HEK293T (cell line): ENCODE measurements around the gene NHS.

Experiments used
- CTCF ChIA-PET: fragments of 350-600 bp; formaldehyde crosslinking; extraction: SDS; loops from one replicate; lab custom pipeline; 2021; ENCODE audit warnings: antibody characterized with exemption, inconsistent platforms; lab: Yijun Ruan, JAX
- POLR2A ChIA-PET: fragments of 350-600 bp; formaldehyde crosslinking; extraction: SDS; loops from one replicate; lab custom pipeline; 2020; ENCODE audit warnings: antibody characterized with exemption, inconsistent platforms; lab: Yijun Ruan, JAX
- DNase-seq: peaks from one replicate; pipeline ENCODE4 v3.0.0; 2012; ENCODE audit warnings: mixed read lengths; ENCODE audit errors: extremely low spot score
- ARNT ChIP-seq: fragments of 450-650 bp; IDR thresholded peaks from 2 replicates; pipeline ENCODE4 v1.6.1; 2017; ENCODE audit warnings: mild to moderate bottlenecking
- BHLHE40 ChIP-seq: fragments of 450-650 bp; IDR thresholded peaks from 2 replicates; pipeline ENCODE4 v1.6.1; 2016; ENCODE audit warnings: mild to moderate bottlenecking, moderate library complexity, borderline replicate concordance
- CTBP1 ChIP-seq: fragments of 450-650 bp; IDR thresholded peaks from 2 replicates; pipeline ENCODE4 v1.6.1; 2016; ENCODE audit warnings: borderline replicate concordance
- ELF4 ChIP-seq: fragments of 450-650 bp; IDR thresholded peaks from 2 replicates; pipeline ENCODE4 v1.6.1; 2017; ENCODE audit warnings: antibody characterized with exemption
- FOXA1 ChIP-seq: fragments of 450-650 bp; IDR thresholded peaks from 2 replicates; pipeline ENCODE4 v1.6.1; 2016; ENCODE audit warnings: mild to moderate bottlenecking
- FOXK2 ChIP-seq: fragments of 450-650 bp; IDR thresholded peaks from 2 replicates; pipeline ENCODE4 v1.6.1; 2016; ENCODE audit warnings: mild to moderate bottlenecking
- FOXM1 ChIP-seq: fragments of 450-650 bp; IDR thresholded peaks from 2 replicates; pipeline ENCODE4 v1.6.1; 2017; ENCODE audit warnings: mild to moderate bottlenecking, borderline replicate concordance
- HDGF ChIP-seq: fragments of 450-650 bp; IDR thresholded peaks from 2 replicates; pipeline ENCODE4 v1.6.1; 2017; ENCODE audit warnings: antibody characterized with exemption, borderline replicate concordance
- L3MBTL2 ChIP-seq: fragments of 450-650 bp; conservative IDR thresholded peaks from 2 replicates; pipeline ENCODE4 v1.6.1; 2016; ENCODE audit warnings: mild to moderate bottlenecking
- LEF1 ChIP-seq: fragments of 450-650 bp; IDR thresholded peaks from 2 replicates; pipeline ENCODE4 v1.6.1; 2017; ENCODE audit warnings: mild to moderate bottlenecking, borderline replicate concordance
- NFRKB ChIP-seq: fragments of 450-650 bp; IDR thresholded peaks from 2 replicates; pipeline ENCODE4 v1.6.1; 2016; ENCODE audit warnings: mild to moderate bottlenecking, moderate library complexity
- PKNOX1 ChIP-seq: fragments of 450-650 bp; IDR thresholded peaks from 2 replicates; pipeline ENCODE4 v1.6.1; 2016
- SP1 ChIP-seq: fragments of 450-650 bp; IDR thresholded peaks from 2 replicates; pipeline ENCODE4 v1.6.1; 2017
- SUZ12 ChIP-seq: fragments of 450-650 bp; IDR thresholded peaks from 2 replicates; pipeline ENCODE4 v1.6.1; 2016; ENCODE audit warnings: mild to moderate bottlenecking
- TARDBP ChIP-seq: fragments of 450-650 bp; IDR thresholded peaks from 2 replicates; pipeline ENCODE4 v1.6.1; 2016
- ZNF384 ChIP-seq: fragments of 450-650 bp; IDR thresholded peaks from 2 replicates; pipeline ENCODE4 v1.6.1; 2016

The NHS gene

DNA sequence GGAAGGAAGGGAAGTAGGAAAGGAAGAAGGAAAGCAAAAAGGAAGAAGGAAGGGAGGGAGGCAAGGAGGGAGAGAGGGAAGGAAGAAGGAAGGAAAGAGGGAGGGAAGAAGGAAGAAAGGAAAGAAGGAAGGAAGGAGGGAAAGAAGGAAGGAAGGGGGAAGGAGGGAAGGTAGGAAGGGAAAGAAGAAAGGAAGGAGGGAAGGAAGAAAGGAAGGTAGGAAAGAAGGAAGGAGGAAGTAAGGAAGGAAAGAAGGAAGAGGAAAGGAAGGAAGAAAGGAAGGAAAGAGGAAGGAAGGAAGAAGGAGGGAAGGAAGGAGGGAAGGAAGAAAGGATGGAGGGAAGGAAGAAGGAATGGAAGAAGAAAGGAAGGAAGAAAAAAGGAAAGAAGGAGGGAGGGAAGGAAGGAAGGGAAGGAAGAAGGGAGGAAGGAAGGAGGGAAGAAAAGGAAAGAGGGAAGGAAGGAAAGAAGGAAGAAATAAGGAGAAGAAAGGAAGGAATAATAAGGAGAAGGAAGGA lies 343.7 kb downstream of the NHS start:
- CTCF ChIA-PET, result no interaction called here
- POLR2A ChIA-PET, result no interaction called here
- no peak for DNase-seq
- no peak for TF ChIP-seq BHLHE40
- TF ChIP-seq FOXK2, result no peak
- TF ChIP-seq ZNF384, result no peak
- no peak for TF ChIP-seq L3MBTL2
- TF ChIP-seq PKNOX1, result no peak
- TF ChIP-seq SUZ12, result no peak
- TF ChIP-seq ARNT, result no peak
- no peak for TF ChIP-seq FOXA1
- TF ChIP-seq SP1, result no peak
- no peak for TF ChIP-seq FOXM1
- no peak for TF ChIP-seq CTBP1
- TF ChIP-seq ELF4, result no peak
- TF ChIP-seq TARDBP, result no peak
- no peak for TF ChIP-seq NFRKB
- no peak for TF ChIP-seq HDGF
- no peak for TF ChIP-seq LEF1

- POLR2A ChIA-PET, result no interaction called here
- DNase-seq, result no peak
- CTCF ChIA-PET, result interaction anchor here (0.7 kb wide), 1 partner anchor 482 kb away, joined by 4 read pairs; no protein-coding TSS in a partner anchor
- TF ChIP-seq TARDBP (no peak), SUZ12 (no peak), NFRKB (no peak), L3MBTL2 (no peak), HDGF (no peak), FOXK2 (no peak), PKNOX1 (no peak)
These were observed 344.7 kb downstream of the NHS start for GRCh38 chrX:17719711-17720110.

DNA sequence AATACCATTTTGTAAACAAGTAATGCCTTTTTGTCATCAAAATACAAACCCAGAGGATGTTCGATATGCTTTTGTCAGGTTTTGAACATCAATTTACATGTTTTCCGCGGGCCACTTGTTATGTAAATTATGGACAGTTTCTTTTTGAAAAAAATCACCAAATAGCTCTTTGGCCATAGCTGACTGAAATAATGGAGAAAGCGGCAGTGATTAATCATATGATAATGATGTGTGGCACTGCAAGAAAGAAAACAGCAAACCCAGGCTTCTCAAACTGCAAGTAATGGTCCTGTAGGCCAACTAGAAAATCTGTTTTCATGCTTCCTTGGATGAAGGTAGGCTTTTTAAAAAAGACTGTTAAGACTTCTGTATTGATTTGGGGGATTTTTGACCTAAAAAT lies 346.7 kb downstream of the NHS start:
- ChIA-PET POLR2A (no interaction called here), CTCF (no interaction called here)
- no peak for DNase-seq
- TF ChIP-seq TARDBP (no peak), FOXA1 (no peak), PKNOX1 (no peak), BHLHE40 (no peak), LEF1 (no peak), FOXM1 (no peak), L3MBTL2 (no peak), CTBP1 (no peak), SP1 (no peak), ARNT (no peak)

DNA sequence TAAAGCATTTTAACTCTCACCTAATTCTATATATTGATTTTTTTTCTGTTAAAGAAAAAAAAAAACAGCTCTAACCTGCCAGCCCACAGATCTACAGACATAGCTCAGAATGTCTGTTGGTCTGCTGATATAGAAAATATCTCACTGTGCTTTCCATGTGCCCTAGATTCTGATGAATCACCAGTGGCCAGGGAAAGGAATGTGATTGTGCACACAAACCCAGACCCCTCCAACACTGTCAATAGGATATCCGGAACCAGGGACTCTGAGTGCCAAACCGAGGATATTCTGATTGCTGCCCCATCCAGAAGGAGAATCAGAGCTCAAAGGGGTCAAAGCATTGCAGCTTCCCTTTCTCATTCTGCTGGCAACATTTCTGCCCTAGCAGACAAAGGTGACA lies 350.2 kb downstream of the NHS start:
- ChIA-PET CTCF (no interaction called here), POLR2A (interaction anchor here (0.8 kb wide), 1 partner anchor 355 kb away, joined by 3 read pairs; no protein-coding TSS in a partner anchor)
- TF ChIP-seq FOXK2, result no peak
- TF ChIP-seq ELF4, result no peak
- TF ChIP-seq FOXM1, result no peak
- no peak for TF ChIP-seq SUZ12
- TF ChIP-seq PKNOX1, result no peak
- no peak for TF ChIP-seq NFRKB
- TF ChIP-seq BHLHE40, result no peak
- TF ChIP-seq TARDBP, result no peak
- no peak for TF ChIP-seq HDGF
- no peak for TF ChIP-seq CTBP1
- TF ChIP-seq FOXA1, result no peak
- no peak for DNase-seq

DNA sequence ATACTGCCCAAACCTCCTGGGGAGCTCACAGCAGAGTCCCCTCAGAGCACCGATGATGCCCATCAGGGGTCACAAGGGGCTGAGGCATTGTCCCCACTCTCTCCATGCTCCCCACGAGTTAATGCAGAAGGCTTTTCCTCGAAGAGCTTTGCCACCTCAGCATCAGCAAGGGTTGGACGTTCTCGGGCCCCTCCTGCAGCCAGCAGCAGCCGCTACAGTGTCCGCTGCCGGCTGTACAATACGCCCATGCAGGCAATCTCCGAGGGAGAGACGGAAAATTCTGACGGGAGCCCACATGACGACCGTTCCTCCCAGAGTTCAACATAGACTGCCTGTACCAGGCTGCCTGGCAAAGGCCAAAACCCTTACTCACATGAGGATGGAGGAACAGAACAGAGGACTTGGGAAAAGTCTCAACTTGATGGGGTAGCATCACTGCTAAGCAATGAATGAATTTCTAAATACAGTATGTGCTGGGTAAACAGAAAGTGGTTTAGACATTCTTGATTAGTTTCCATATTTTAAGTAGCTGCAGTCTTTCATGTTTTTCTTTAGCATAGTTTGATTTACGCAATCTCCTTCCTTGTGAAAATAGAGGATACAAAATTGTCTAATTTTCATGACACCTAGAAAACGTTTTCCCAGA lies 357.3 kb downstream of the NHS start:
- POLR2A ChIA-PET, result no interaction called here
- CTCF ChIA-PET, result no interaction called here
- TF ChIP-seq SUZ12 (no peak), BHLHE40 (no peak), L3MBTL2 (no peak), FOXK2 (no peak), SP1 (no peak), FOXM1 (no peak), NFRKB (no peak), TARDBP (no peak), ARNT (no peak), FOXA1 (no peak), PKNOX1 (no peak), ELF4 (no peak), HDGF (no peak), LEF1 (no peak), ZNF384 (no peak), CTBP1 (no peak)
- no peak for DNase-seq
